GM12878 (cell line): ENCODE data around the gene ZBTB3. TPM values are rescaled to one million over a fixed set of nuclear protein-coding genes. Genes with fewer than 3 reads are reported as not detected.

Experiments used
- ATAC-seq: fragments of 200-7000 bp; cut with Tn5 transposase; 3 replicates; pipeline ENCODE4 v1.9.1; 2020; ENCODE audit warnings: mild to moderate bottlenecking, moderate library complexity
- BruUV-seq: library from RNA; stranded (reverse); fragments of 400-500 nt; replicated peaks from 2 replicates; lab custom pipeline; 2021; lab: Mats Ljungman, UMichigan
- CTCF ChIA-PET: fragments of 300-600 bp; sonication (Branson Sonifier 250); formaldehyde crosslinking; extraction: SDS; loops from one replicate; lab custom pipeline; 2021; ENCODE audit warnings: inconsistent platforms; lab: Yijun Ruan, JAX
- POLR2A ChIA-PET: fragments of 350-600 bp; formaldehyde crosslinking; extraction: SDS; loops from one replicate; lab custom pipeline; 2021; ENCODE audit warnings: inconsistent platforms; lab: Charles Lee
- RAD21 ChIA-PET: fragments of 300-600 bp; sonication (Branson Sonifier 250); formaldehyde crosslinking; loops from one replicate; lab custom pipeline; 2023; ENCODE audit warnings: antibody characterized with exemption; ENCODE audit not compliant: unreplicated experiment; lab: Charles Lee
- SMC1A ChIA-PET: fragments of 300-600 bp; sonication (Branson Sonifier 250); formaldehyde crosslinking; loops from one replicate; lab custom pipeline; 2023; ENCODE audit not compliant: unreplicated experiment, uncharacterized antibody; lab: Charles Lee
- DNase-seq: peaks from one replicate; pipeline ENCODE4 v3.0.0-alpha.2; 2011; ENCODE audit warnings: low read depth, low spot score
- FAIRE-seq: peaks from 3 replicates; lab custom pipeline; 2011; peaks lifted over from hg19 to GRCh38; lab: Jason Lieb, UNC
- H2AFZ ChIP-seq: 2 replicates; pipeline ENCODE4 v1.6.0; 2011; ENCODE audit warnings: low read depth, low read length, control low read depth; ENCODE audit not compliant: control insufficient read depth
- H3K27ac ChIP-seq: 2 replicates; pipeline ENCODE4 v1.5.1; 2011; ENCODE audit warnings: control low read depth; ENCODE audit not compliant: control insufficient read depth, insufficient read depth
- H3K27me3 ChIP-seq, 2 experiments: replicated peaks in 1 of 2; 2 replicates each; pipeline versions ENCODE4 v1.6.0 to v1.6.1; 2011; ENCODE audit warnings: low read length in 1 of 2; ENCODE audit not compliant: control insufficient read depth in 2 of 2, insufficient read depth in 2 of 2
- H3K36me3 ChIP-seq, 2 experiments: 2 replicates each; pipeline ENCODE4 v1.5.1; 2011; ENCODE audit warnings: low read length in 1 of 2; ENCODE audit not compliant: control insufficient read depth in 2 of 2, insufficient read depth in 2 of 2
- H3K4me1 ChIP-seq: 2 replicates; pipeline ENCODE4 v1.6.1; 2011; ENCODE audit warnings: mild to moderate bottlenecking, low read length, moderate library complexity, mixed read lengths; ENCODE audit not compliant: control insufficient read depth, insufficient read depth
- H3K4me2 ChIP-seq: 2 replicates; pipeline ENCODE4 v1.6.0; 2011; ENCODE audit warnings: control low read depth; ENCODE audit not compliant: control insufficient read depth, insufficient read depth
- H3K4me3 ChIP-seq: fragments of 200-600 bp; sonication (generic); 2 replicates; pipeline ENCODE4 v1.5.1; 2016
- H3K79me2 ChIP-seq: 2 replicates; pipeline ENCODE4 v1.6.0; 2011; ENCODE audit warnings: low read length; ENCODE audit not compliant: control insufficient read depth, insufficient read depth
- H3K9ac ChIP-seq: 2 replicates; pipeline ENCODE4 v1.8.0; 2011; ENCODE audit warnings: low read length, control low read depth, mixed read lengths; ENCODE audit not compliant: control insufficient read depth, insufficient read depth
- H3K9me3 ChIP-seq: replicated peaks from 3 replicates; pipeline ENCODE4 v1.5.1; 2011; ENCODE audit warnings: mild to moderate bottlenecking, low read length; ENCODE audit not compliant: control insufficient read depth, insufficient read depth
- H4K20me1 ChIP-seq: 2 replicates; pipeline ENCODE4 v1.6.0; 2011; ENCODE audit not compliant: control insufficient read depth, insufficient read depth
- BCL3 ChIP-seq: IDR thresholded peaks from 2 replicates; pipeline ENCODE4 v1.6.1; 2011; ENCODE audit warnings: borderline replicate concordance, low read depth, mild to moderate bottlenecking, moderate library complexity, low read length; ENCODE audit not compliant: insufficient read depth, poor library complexity, severe bottlenecking
- BMI1 ChIP-seq: fragments of 450-650 bp; IDR thresholded peaks from 2 replicates; pipeline ENCODE4 v1.6.1; 2016; ENCODE audit warnings: mild to moderate bottlenecking, moderate library complexity, borderline replicate concordance
- CTCF ChIP-seq, 3 experiments: IDR thresholded peaks in 2 of 3; conservative IDR thresholded peaks in 1 of 3; 2 replicates each; pipeline ENCODE4 v1.5.1; 2011; ENCODE audit warnings: low read depth in 3 of 3, low read length in 3 of 3, mild to moderate bottlenecking in 3 of 3, control low read depth in 2 of 3, moderate library complexity in 2 of 3, inconsistent platforms in 1 of 3, mixed read lengths in 1 of 3; ENCODE audit not compliant: control insufficient read depth in 2 of 3, insufficient read depth in 1 of 3; ENCODE audit errors: extremely low read depth in 1 of 3
- IRF3 ChIP-seq: fragments of 450-650 bp; IDR thresholded peaks from 2 replicates; pipeline ENCODE4 v1.6.1; 2014; ENCODE audit warnings: mild to moderate bottlenecking
- NFYA ChIP-seq: IDR thresholded peaks from 2 replicates; pipeline ENCODE4 v1.6.1; 2011; ENCODE audit warnings: low read depth, mild to moderate bottlenecking, low read length, improper control_type of control experiment, borderline replicate concordance
- POLR2AphosphoS2 ChIP-seq: IDR thresholded peaks from 2 replicates; pipeline ENCODE4 v1.6.1; 2011; ENCODE audit warnings: low read depth, mild to moderate bottlenecking, low read length, improper control_type of control experiment, moderate library complexity
- POU2F2 ChIP-seq: IDR thresholded peaks from 3 replicates; pipeline ENCODE4 v1.6.1; 2011; ENCODE audit warnings: low read depth, mild to moderate bottlenecking, low read length, borderline replicate concordance
- RAD21 ChIP-seq: IDR thresholded peaks from 2 replicates; pipeline ENCODE4 v1.6.1; 2011; ENCODE audit warnings: mild to moderate bottlenecking, low read depth, low read length, moderate library complexity; ENCODE audit not compliant: insufficient read depth
- SIN3A ChIP-seq: IDR thresholded peaks from 2 replicates; pipeline ENCODE4 v1.6.1; 2012; ENCODE audit warnings: low read depth, low read length, improper control_type of control experiment
- SMARCA5 ChIP-seq: fragments of 450-650 bp; IDR thresholded peaks from 2 replicates; pipeline ENCODE4 v1.6.1; 2017; ENCODE audit warnings: mild to moderate bottlenecking
- SMC3 ChIP-seq: IDR thresholded peaks from 2 replicates; pipeline ENCODE4 v1.6.1; 2011; ENCODE audit warnings: low read length, improper control_type of control experiment, borderline replicate concordance
- SREBF2 ChIP-seq: IDR thresholded peaks from 2 replicates; pipeline ENCODE4 v1.6.1; 2012; ENCODE audit warnings: mild to moderate bottlenecking, low read length
- WGBS: methylation state at CpG from one replicate; pipeline ENCODE4 v1.1.6; 2016; ENCODE audit warnings: low lambda C conversion rate; ENCODE audit not compliant: insufficient replicate concordance, insufficient coverage; ENCODE audit errors: missing lambda C conversion rate; 5-methylcytosine and 5-hydroxymethylcytosine counted together
- in situ Hi-C: fragments of 300-500 bp; cut with MboI; formaldehyde crosslinking; loops from 9 replicates; pipeline ENCODE4 v1.14.3; 2018; ENCODE audit warnings: mixed read lengths
- intact Hi-C: fragments of 100-400 bp; cut with micrococcal nuclease; formaldehyde crosslinking; loops from one replicate; pipeline ENCODE4 v1.14.2; 2022; ENCODE audit not compliant: unreplicated experiment
- polyA plus RNA-seq, 11 experiments: library from polyadenylated mRNA; depleted of rRNA in 4 of 11; unstranded in 6 of 11; stranded (reverse) in 5 of 11; fragments of >200 nt; fragmentation: Nextera tagmentation in 4 of 11; fragmentation: Illumina TruSeq in 1 of 11; extraction: Ambion mirVana in 4 of 11; extraction: Trizol in 1 of 11; gene quantifications; 1 replicate in 1 of 11; 2 replicates in 10 of 11; pipeline versions ENCODE4 v1.2.1 to v1.2.3, GENCODE V29; 2011 to 2016; ENCODE audit warnings: inconsistent platforms in 2 of 11, missing spikeins in 2 of 11, low read depth in 1 of 11
- total RNA-seq, 4 experiments: library from RNA; depleted of rRNA in 3 of 4; stranded (reverse); fragments of >200 nt in 3 of 4; fragmentation: Illumina TruSeq in 1 of 4; extraction: Trizol in 1 of 4; gene quantifications; 2 replicates each; pipeline versions ENCODE4 v1.2.1 to v1.2.3, GENCODE V29; 2013 to 2021

The ZBTB3 gene
- total and polyA plus RNA-seq, 10 of the 15 experiments (the other 5 are each of a cell fraction or from before 2014, with no cell fraction given), result 1.4 to 7.7 (median 4.8) TPM

GRCh38 chr11:62737196-62737595, 16.8 kb downstream of the ZBTB3 start (continued):
- TF ChIP-seq POU2F2, result no peak
- no peak for TF ChIP-seq SMARCA5
- no peak for TF ChIP-seq POLR2AphosphoS2
- TF ChIP-seq SREBF2, result no peak
- no peak for TF ChIP-seq SIN3A

GRCh38 chr11:62732830-62733229, 21.1 kb downstream of the ZBTB3 start:
- no peak overlapping the region for H2AFZ ChIP-seq
- peaks cover 41% of the 10 kb centered on the region for H3K79me2 ChIP-seq
- RAD21 ChIA-PET, result interaction anchor here (0.7 to 2.1 kb wide), 2 partner anchors 35 to 37 kb away, joined by 3 to 7 read pairs; no protein-coding TSS in a partner anchor
- no peaks in the 10 kb centered on the region for H3K27me3 ChIP-seq
- no peaks in the 10 kb centered on the region; the same call in 2 of the 3 replicates for H3K9me3 ChIP-seq
- CTCF ChIA-PET, result interaction anchor here (0.7 to 1.5 kb wide), 5 partner anchors 29 to 218 kb away, joined by 3 to 5 read pairs (median 3); partner anchors contain the start of gene POLR2G
- H3K4me1 ChIP-seq, result no peaks in the 10 kb centered on the region
- no peak overlapping the region for H3K4me2 ChIP-seq
- H4K20me1 ChIP-seq, result no peaks in the 10 kb centered on the region
- H3K36me3 ChIP-seq, result peaks cover 4 to 16% of the 10 kb centered on the region in 2 experiments; a peak in 3 of 4 replicates
- in situ Hi-C loops, result no loop called here
- no peak overlapping the region for H3K9ac ChIP-seq
- 98% methylated on average over 2 of the region's 2 CpGs for WGBS
- no peak for DNase-seq
- intact Hi-C loops, result no loop called here
- TF ChIP-seq CTCF (IDR thresholded peaks at IDR 0.05 in 2 of 3, conservative IDR thresholded peaks at IDR 0.05 in 1 of 3; ENCODE audit: control insufficient read depth in 2 of 3, extremely low read depth in 1 of 3, insufficient read depth in 1 of 3, low read depth in 3 of 3, low read length in 3 of 3), result peak in 1 of 3 experiments; percentile 36; a peak in 2 of 6 replicates
- TF ChIP-seq BCL3, result no peak
- TF ChIP-seq SMC3, result peak; percentile 10; the same call in 1 of the 2 replicates
- TF ChIP-seq NFYA, result no peak
- TF ChIP-seq BMI1, result no peak
- peak; percentile 40; the same call in 1 of the 2 replicates for TF ChIP-seq RAD21
- no peak for TF ChIP-seq IRF3
- peak; percentile 22; the same call in 1 of the 3 replicates for ATAC-seq
- no peak for FAIRE-seq
- POLR2A ChIA-PET, result interaction anchor here (0.5 to 1.0 kb wide), 3 partner anchors 19 to 47 kb away, joined by 3 to 5 read pairs (median 4); no protein-coding TSS in a partner anchor
- SMC1A ChIA-PET, result no interaction called here
- H3K27ac ChIP-seq, result no peak overlapping the region
- H3K4me3 ChIP-seq, result no peak overlapping the region
- BruUV-seq, result no TSS peak
